Mesodermal cell (in vitro differentiated cells): ENCODE measurements around the gene UGT2B15.

ENCODE experiments used
- H3K27ac ChIP-seq: 2 replicates; pipeline ENCODE4 v1.7.0; 2013; ENCODE audit warnings: mild to moderate bottlenecking, low read depth, low read length, moderate library complexity; ENCODE audit not compliant: severe bottlenecking
- H3K36me3 ChIP-seq: 2 replicates; pipeline ENCODE4 v1.7.1; 2013; ENCODE audit warnings: mild to moderate bottlenecking, low read length, moderate library complexity; ENCODE audit not compliant: control insufficient read depth, insufficient read depth
- H3K4me1 ChIP-seq: one replicate; pipeline ENCODE4 v1.7.1; 2013; ENCODE audit warnings: mild to moderate bottlenecking, low read length; ENCODE audit not compliant: insufficient read depth, control insufficient read depth, poor library complexity, severe bottlenecking
- H3K4me3 ChIP-seq: 2 replicates; pipeline ENCODE4 v1.7.0; 2013; ENCODE audit warnings: low read length, control low read depth, mild to moderate bottlenecking; ENCODE audit not compliant: insufficient read depth, poor library complexity, severe bottlenecking; ENCODE audit errors: extremely low read depth
- H3K9me3 ChIP-seq: 2 replicates; pipeline ENCODE4 v1.7.1; 2013; ENCODE audit warnings: mild to moderate bottlenecking, low read length, moderate library complexity; ENCODE audit not compliant: control insufficient read depth
- WGBS, 2 experiments: methylation state at CpG; one replicate each; pipeline ENCODE4 v1.1.5; 2013; ENCODE audit warnings: missing lambda C conversion rate in 2 of 2; ENCODE audit not compliant: insufficient coverage in 2 of 2; 5-methylcytosine and 5-hydroxymethylcytosine counted together

Gene UGT2B15

GRCh38 chr4:68597482-68597881, 73.0 kb downstream of the UGT2B15 start:
- Histone ChIP-seq H3K36me3 (no peaks in the 10 kb centered on the region), H3K27ac (no peak overlapping the region), H3K4me3 (no peak overlapping the region), H3K9me3 (no peaks in the 10 kb centered on the region), H3K4me1 (no peaks in the 10 kb centered on the region)
- WGBS, 2 experiments = 86 to 95% methylated on average over 2 of the region's 2 CpGs
